Effector memory CD8-positive, alpha-beta T cell (primary cell): ENCODE measurements around the gene KDM4B.

Source experiments
- ATAC-seq: fragments of 150-1000 bp; cut with Tn5 transposase; replicated peaks from 2 replicates; pipeline ENCODE4 v1.10.0; 2021; ENCODE audit warnings: mild to moderate bottlenecking, moderate library complexity
- DNase-seq, 3 experiments: peaks; one replicate each; pipeline ENCODE4 v3.0.0; 2021
- H3K27ac Mint-ChIP-seq, 2 donors: one replicate each; pipeline ENCODE4 v1.8.0; 2022; ENCODE audit warnings: mild to moderate bottlenecking in 2 of 2, mixed read lengths in 2 of 2, moderate library complexity in 2 of 2
- H3K27me3 Mint-ChIP-seq, 2 donors: one replicate each; pipeline ENCODE4 v1.8.0; 2022; ENCODE audit warnings: mixed read lengths in 2 of 2
- H3K36me3 Mint-ChIP-seq: one replicate; pipeline ENCODE4 v1.8.0; 2022; ENCODE audit warnings: mild to moderate bottlenecking, moderate library complexity, mixed read lengths; ENCODE audit not compliant: insufficient read depth
- H3K4me1 Mint-ChIP-seq, 2 donors: one replicate each; pipeline ENCODE4 v1.8.0; 2022; ENCODE audit warnings: low read depth in 2 of 2, mixed read lengths in 2 of 2
- H3K4me3 Mint-ChIP-seq, 2 donors: one replicate each; pipeline ENCODE4 v1.8.0; 2022; ENCODE audit warnings: mild to moderate bottlenecking in 2 of 2, mixed read lengths in 2 of 2, moderate library complexity in 2 of 2
- H3K9me3 Mint-ChIP-seq, 2 donors: one replicate each; pipeline ENCODE4 v1.8.0; 2022; ENCODE audit warnings: mixed read lengths in 2 of 2

KDM4B gene

GRCh38 chr19:5147978-5148793, 179.3 kb downstream of the KDM4B start:
- H3K4me1 Mint-ChIP-seq: peaks cover 6 to 7% of the 10 kb centered on the region in 2 donors
- no peak overlapping the region for H3K4me3 Mint-ChIP-seq
- no peaks in the 10 kb centered on the region for H3K9me3 Mint-ChIP-seq
- peaks cover 29% of the 10 kb centered on the region for H3K36me3 Mint-ChIP-seq
- H3K27me3 Mint-ChIP-seq: no peaks in the 10 kb centered on the region
- DNase-seq (no peak), ATAC-seq (no peak)
- H3K27ac Mint-ChIP-seq: no peak overlapping the region

- Mint-ChIP-seq H3K4me1 (peaks cover 2 to 4% of the 10 kb centered on the region in 2 donors), H3K4me3 (no peak overlapping the region), H3K9me3 (no peaks in the 10 kb centered on the region), H3K27ac (no peak overlapping the region), H3K36me3 (peaks cover 27% of the 10 kb centered on the region), H3K27me3 (no peaks in the 10 kb centered on the region)
- no peak for DNase-seq
- no peak for ATAC-seq
Measured at GRCh38 chr19:5148794-5149190, 179.9 kb downstream of the KDM4B start.

GRCh38 chr19:5149508-5149907, 180.6 kb downstream of the KDM4B start:
- Mint-ChIP-seq H3K4me1 (peaks cover 2 to 4% of the 10 kb centered on the region in 2 donors), H3K9me3 (no peaks in the 10 kb centered on the region), H3K27me3 (no peaks in the 10 kb centered on the region), H3K4me3 (no peak overlapping the region), H3K36me3 (peaks cover 33% of the 10 kb centered on the region), H3K27ac (no peak overlapping the region)
- DNase-seq (no peak), ATAC-seq (no peak)

- H3K36me3 Mint-ChIP-seq: peaks cover 28% of the 10 kb centered on the region
- DNase-seq (no peak), ATAC-seq (no peak)
- peaks cover 2 to 4% of the 10 kb centered on the region in 2 donors for H3K4me1 Mint-ChIP-seq
- no peaks in the 10 kb centered on the region for H3K27me3 Mint-ChIP-seq
- H3K4me3 Mint-ChIP-seq: no peak overlapping the region
- H3K27ac Mint-ChIP-seq: no peak overlapping the region
- H3K9me3 Mint-ChIP-seq: no peaks in the 10 kb centered on the region
Measured at GRCh38 chr19:5149932-5150901, 181.3 kb downstream of the KDM4B start.

GRCh38 chr19:5150902-5151741, 182.2 kb downstream of the KDM4B start:
- Mint-ChIP-seq H3K4me1 (peaks cover 2 to 4% of the 10 kb centered on the region in 2 donors), H3K36me3 (peaks cover 22% of the 10 kb centered on the region), H3K27ac (no peak overlapping the region), H3K27me3 (no peaks in the 10 kb centered on the region), H3K9me3 (no peaks in the 10 kb centered on the region), H3K4me3 (no peak overlapping the region)
- DNase-seq (no peak), ATAC-seq (no peak)

- Mint-ChIP-seq H3K36me3 (peaks cover 20% of the 10 kb centered on the region), H3K4me1 (peaks cover 0 to under 1% of the 10 kb centered on the region in 2 donors), H3K27me3 (no peaks in the 10 kb centered on the region), H3K9me3 (no peaks in the 10 kb centered on the region), H3K4me3 (no peak overlapping the region), H3K27ac (no peak overlapping the region)
- DNase-seq: no peak
- ATAC-seq: no peak
Measured at GRCh38 chr19:5152013-5152763, 183.3 kb downstream of the KDM4B start.

- Mint-ChIP-seq H3K27me3 (no peaks in the 10 kb centered on the region), H3K4me3 (no peak overlapping the region), H3K9me3 (no peaks in the 10 kb centered on the region), H3K36me3 (peaks cover 16% of the 10 kb centered on the region), H3K4me1 (no peaks in the 10 kb centered on the region), H3K27ac (peak overlapping the region in 1 of 2 donors; percentile 31)
- ATAC-seq: no peak
- DNase-seq: no peak
Measured at GRCh38 chr19:5152767-5153532, 184.0 kb downstream of the KDM4B start.

- DNase-seq (no peak), ATAC-seq (no peak)
- Mint-ChIP-seq H3K27ac (no peak overlapping the region), H3K4me1 (no peaks in the 10 kb centered on the region), H3K36me3 (peaks cover 16% of the 10 kb centered on the region), H3K9me3 (no peaks in the 10 kb centered on the region), H3K27me3 (no peaks in the 10 kb centered on the region), H3K4me3 (no peak overlapping the region)
Measured at GRCh38 chr19:5153601-5154128, 184.8 kb downstream of the KDM4B start.

- no peak overlapping the region for H3K4me3 Mint-ChIP-seq
- no peaks in the 10 kb centered on the region for H3K27me3 Mint-ChIP-seq
- H3K27ac Mint-ChIP-seq: no peak overlapping the region
- peak; percentile 45 for ATAC-seq
- peaks cover 16% of the 10 kb centered on the region for H3K36me3 Mint-ChIP-seq
- peak in 2 of 3 experiments; percentile 31 to 33 for DNase-seq
- H3K4me1 Mint-ChIP-seq: no peaks in the 10 kb centered on the region
- peaks cover 0 to 1% of the 10 kb centered on the region in 2 donors for H3K9me3 Mint-ChIP-seq
Measured at GRCh38 chr19:5154129-5154798, 185.4 kb downstream of the KDM4B start.

GRCh38 chr19:5154799-5155426, 186.0 kb downstream of the KDM4B start:
- no peak overlapping the region for H3K27ac Mint-ChIP-seq
- H3K4me1 Mint-ChIP-seq: no peaks in the 10 kb centered on the region
- H3K9me3 Mint-ChIP-seq: peaks cover 0 to 1% of the 10 kb centered on the region in 2 donors
- no peak for DNase-seq
- no peak overlapping the region for H3K4me3 Mint-ChIP-seq
- no peaks in the 10 kb centered on the region for H3K27me3 Mint-ChIP-seq
- ATAC-seq: no peak
- H3K36me3 Mint-ChIP-seq: peaks cover 16% of the 10 kb centered on the region

- Mint-ChIP-seq H3K36me3 (peaks cover 13% of the 10 kb centered on the region), H3K9me3 (peaks cover 0 to 1% of the 10 kb centered on the region in 2 donors), H3K27ac (no peak overlapping the region), H3K4me1 (no peaks in the 10 kb centered on the region), H3K27me3 (no peaks in the 10 kb centered on the region), H3K4me3 (no peak overlapping the region)
- DNase-seq (no peak), ATAC-seq (no peak)
Measured at GRCh38 chr19:5155586-5156210, 186.8 kb downstream of the KDM4B start.
